Breast epithelium (tissue), 4 donors: ENCODE results near the gene CUBN. TPM values are rescaled to one million over a fixed set of nuclear protein-coding genes. Genes with fewer than 3 reads are reported as not detected.

ENCODE experiments used
- DNase-seq, 2 donors: peaks; one replicate each; pipeline ENCODE4 v3.0.0-alpha.2; 2019; ENCODE audit warnings: low spot score in 2 of 2
- H3K27ac ChIP-seq, 2 donors: fragments of 200-600 bp; sonication (generic) in 1 of 2; one replicate each; pipeline ENCODE4 v1.5.1; 2016 to 2019; ENCODE audit warnings: mild to moderate bottlenecking in 1 of 2
- H3K27me3 ChIP-seq, 2 donors: fragments of 200-600 bp; sonication (generic) in 1 of 2; one replicate each; pipeline versions ENCODE4 v1.5.1 to v1.6.0; 2017 to 2019; ENCODE audit warnings: control low read depth in 1 of 2, mild to moderate bottlenecking in 1 of 2
- H3K36me3 ChIP-seq: fragments of 200-600 bp; one replicate; pipeline ENCODE4 v1.5.1; 2019
- H3K4me1 ChIP-seq, 2 donors: fragments of 200-600 bp; sonication (generic); one replicate each; pipeline ENCODE4 v1.5.1; 2016 to 2019; ENCODE audit warnings: control low read depth in 1 of 2
- H3K4me3 ChIP-seq, 3 donors: fragments of 200-600 bp; sonication (generic); 1 replicate in 2 of 3; 2 replicates in 1 of 3; pipeline ENCODE4 v1.5.1; 2016 to 2019; ENCODE audit warnings: mild to moderate bottlenecking in 3 of 3, moderate library complexity in 2 of 3
- H3K9me3 ChIP-seq, 2 donors: fragments of 200-600 bp; sonication (generic) in 1 of 2; one replicate each; pipeline ENCODE4 v1.5.1; 2016 to 2019; ENCODE audit warnings: control low read depth in 1 of 2
- POLR2A ChIP-seq: fragments of 450-650 bp; IDR thresholded peaks from one replicate; pipeline ENCODE4 v1.6.1; 2016; ENCODE audit warnings: antibody characterized with exemption, mild to moderate bottlenecking, moderate library complexity
- POLR2AphosphoS5 ChIP-seq, 3 donors: sonication (generic); formaldehyde crosslinking; IDR thresholded peaks; one replicate each; pipeline ENCODE4 v1.6.1; 2017; ENCODE audit warnings: antibody characterized with exemption in 3 of 3
- intact Hi-C: fragments of 100-400 bp; cut with DNase I; formaldehyde crosslinking; loops from one replicate; pipeline ENCODE4 v1.15.1; 2023; ENCODE audit warnings: low total_unique reads
- total RNA-seq, 3 donors: library from RNA; depleted of rRNA; stranded (reverse); fragments of >200 nt; gene quantifications; one replicate each; pipeline ENCODE4 v1.1.0, GENCODE V29; 2016
- TF ChIP-seq, protein P1 (sequence below), 3 donors: fragments of 450-650 bp; IDR thresholded peaks; one replicate each; pipeline ENCODE4 v1.5.1; 2016 to 2017; ENCODE audit warnings: antibody characterized with exemption in 3 of 3, mild to moderate bottlenecking in 3 of 3, moderate library complexity in 3 of 3

CUBN gene
- total RNA-seq, 3 donors from 2014 or later: 1.6 to 5.7 (median 5.0) TPM

DNA sequence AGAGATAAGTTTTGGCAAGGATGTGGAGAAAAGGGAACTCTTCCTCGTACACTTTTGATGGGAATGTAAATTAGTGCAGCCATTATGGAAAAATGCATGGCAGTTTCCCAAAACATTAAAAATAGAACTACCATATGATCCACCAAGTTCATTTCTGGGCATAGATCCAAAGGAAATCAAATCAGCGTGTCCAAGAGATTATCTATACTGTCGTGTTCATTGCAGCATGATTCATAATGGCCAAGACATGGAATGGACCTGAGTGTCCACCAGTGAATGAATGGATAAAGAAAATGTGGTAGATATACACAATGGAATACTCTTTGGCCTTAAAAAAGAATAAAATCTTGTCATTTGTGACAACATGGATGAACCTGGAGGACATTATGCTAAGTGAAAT, 242.0 kb downstream of the CUBN start:
- Histone ChIP-seq H3K27ac (no peak overlapping the region), H3K36me3 (no peaks in the 10 kb centered on the region), H3K27me3 (no peaks in the 10 kb centered on the region), H3K9me3 (no peaks in the 10 kb centered on the region), H3K4me1 (no peaks in the 10 kb centered on the region), H3K4me3 (no peak overlapping the region)
- TF ChIP-seq POLR2A: no peak
- TF ChIP-seq, protein P1, sequence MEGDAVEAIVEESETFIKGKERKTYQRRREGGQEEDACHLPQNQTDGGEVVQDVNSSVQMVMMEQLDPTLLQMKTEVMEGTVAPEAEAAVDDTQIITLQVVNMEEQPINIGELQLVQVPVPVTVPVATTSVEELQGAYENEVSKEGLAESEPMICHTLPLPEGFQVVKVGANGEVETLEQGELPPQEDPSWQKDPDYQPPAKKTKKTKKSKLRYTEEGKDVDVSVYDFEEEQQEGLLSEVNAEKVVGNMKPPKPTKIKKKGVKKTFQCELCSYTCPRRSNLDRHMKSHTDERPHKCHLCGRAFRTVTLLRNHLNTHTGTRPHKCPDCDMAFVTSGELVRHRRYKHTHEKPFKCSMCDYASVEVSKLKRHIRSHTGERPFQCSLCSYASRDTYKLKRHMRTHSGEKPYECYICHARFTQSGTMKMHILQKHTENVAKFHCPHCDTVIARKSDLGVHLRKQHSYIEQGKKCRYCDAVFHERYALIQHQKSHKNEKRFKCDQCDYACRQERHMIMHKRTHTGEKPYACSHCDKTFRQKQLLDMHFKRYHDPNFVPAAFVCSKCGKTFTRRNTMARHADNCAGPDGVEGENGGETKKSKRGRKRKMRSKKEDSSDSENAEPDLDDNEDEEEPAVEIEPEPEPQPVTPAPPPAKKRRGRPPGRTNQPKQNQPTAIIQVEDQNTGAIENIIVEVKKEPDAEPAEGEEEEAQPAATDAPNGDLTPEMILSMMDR (IDR thresholded peaks at IDR 0.05): no peak
- no peak for TF ChIP-seq POLR2AphosphoS5 (IDR thresholded peaks at IDR 0.05)
- DNase-seq: no peak
- intact Hi-C loops: no loop called here

DNA sequence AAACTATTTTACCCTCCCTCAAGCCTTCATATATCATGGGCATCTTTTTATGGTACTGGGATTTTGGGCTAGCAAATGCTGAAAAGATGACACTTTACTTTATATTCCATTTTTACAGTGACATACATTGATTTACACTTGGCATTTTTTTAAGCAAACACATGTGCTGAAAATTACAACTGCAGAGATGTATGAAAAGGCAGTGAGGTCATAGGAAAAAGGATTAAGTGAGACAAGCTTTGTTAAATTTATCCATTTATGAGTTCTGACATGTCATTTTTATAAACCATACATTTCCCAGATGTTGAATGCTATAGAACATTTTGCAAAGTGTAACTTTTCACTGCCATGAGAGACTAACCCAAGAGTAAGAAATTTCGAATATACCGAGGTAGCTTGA, 243.6 kb downstream of the CUBN start:
- intact Hi-C loops: no loop called here
- Histone ChIP-seq H3K27me3 (no peaks in the 10 kb centered on the region), H3K9me3 (no peaks in the 10 kb centered on the region), H3K4me3 (no peak overlapping the region), H3K4me1 (no peaks in the 10 kb centered on the region), H3K27ac (no peak overlapping the region), H3K36me3 (no peaks in the 10 kb centered on the region)
- TF ChIP-seq, protein P1 (IDR thresholded peaks at IDR 0.05): no peak
- TF ChIP-seq POLR2A (no peak), POLR2AphosphoS5 (IDR thresholded peaks at IDR 0.05) (no peak)
- no peak for DNase-seq

DNA sequence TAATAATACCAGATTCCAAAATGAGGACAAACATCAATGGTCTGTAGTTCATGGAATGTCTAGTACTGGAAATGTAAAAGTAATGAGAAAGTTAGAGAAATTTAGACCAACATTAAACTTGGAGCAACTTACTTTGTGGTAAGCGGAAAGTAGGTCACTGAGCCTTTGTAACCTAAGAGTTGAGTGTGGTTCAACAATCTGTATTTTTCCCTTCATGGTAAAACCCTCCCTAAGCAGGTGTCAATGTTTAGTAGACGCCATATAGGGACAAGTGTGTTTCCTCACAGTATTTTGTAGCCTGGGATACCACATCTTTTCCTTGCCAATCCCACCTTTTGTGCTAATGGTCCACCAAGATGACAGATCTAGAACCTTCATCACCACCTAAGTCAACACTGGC, 245.1 kb downstream of the CUBN start:
- no peaks in the 10 kb centered on the region for H3K4me1 ChIP-seq
- TF ChIP-seq, protein P1 (IDR thresholded peaks at IDR 0.05): no peak
- no peak for TF ChIP-seq POLR2AphosphoS5 (IDR thresholded peaks at IDR 0.05)
- TF ChIP-seq POLR2A: no peak
- intact Hi-C loops: no loop called here
- H3K36me3 ChIP-seq: no peaks in the 10 kb centered on the region
- no peaks in the 10 kb centered on the region for H3K9me3 ChIP-seq
- H3K27me3 ChIP-seq: no peaks in the 10 kb centered on the region
- H3K27ac ChIP-seq: no peak overlapping the region
- no peak for DNase-seq
- no peak overlapping the region for H3K4me3 ChIP-seq

DNA sequence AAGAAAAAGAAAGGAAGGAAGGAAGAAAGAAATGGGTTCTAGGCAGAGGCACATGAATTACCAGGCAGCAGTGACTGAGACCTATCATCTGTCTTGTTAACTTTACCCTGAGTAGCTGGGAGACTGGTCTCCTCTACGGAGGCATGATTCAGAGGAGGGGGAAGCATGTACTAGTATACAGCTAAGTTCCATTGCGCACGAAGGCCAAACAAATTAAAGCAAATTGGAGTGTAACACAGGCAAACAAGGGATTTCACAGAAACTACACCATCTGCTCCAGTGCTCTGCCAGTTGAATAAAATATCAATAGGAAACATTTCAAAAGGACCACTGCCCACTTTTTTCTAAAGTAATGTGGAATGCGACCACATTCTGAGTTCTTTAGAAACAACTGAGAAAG, 246.5 kb downstream of the CUBN start:
- H3K27me3 ChIP-seq: no peaks in the 10 kb centered on the region
- H3K4me1 ChIP-seq: no peaks in the 10 kb centered on the region
- no peaks in the 10 kb centered on the region for H3K9me3 ChIP-seq
- no peak for DNase-seq
- no peak overlapping the region for H3K27ac ChIP-seq
- H3K4me3 ChIP-seq: no peak overlapping the region
- H3K36me3 ChIP-seq: no peaks in the 10 kb centered on the region
- intact Hi-C loops: no loop called here
- TF ChIP-seq POLR2A: no peak
- TF ChIP-seq POLR2AphosphoS5 (IDR thresholded peaks at IDR 0.05): no peak
- TF ChIP-seq, protein P1 (IDR thresholded peaks at IDR 0.05): no peak

DNA sequence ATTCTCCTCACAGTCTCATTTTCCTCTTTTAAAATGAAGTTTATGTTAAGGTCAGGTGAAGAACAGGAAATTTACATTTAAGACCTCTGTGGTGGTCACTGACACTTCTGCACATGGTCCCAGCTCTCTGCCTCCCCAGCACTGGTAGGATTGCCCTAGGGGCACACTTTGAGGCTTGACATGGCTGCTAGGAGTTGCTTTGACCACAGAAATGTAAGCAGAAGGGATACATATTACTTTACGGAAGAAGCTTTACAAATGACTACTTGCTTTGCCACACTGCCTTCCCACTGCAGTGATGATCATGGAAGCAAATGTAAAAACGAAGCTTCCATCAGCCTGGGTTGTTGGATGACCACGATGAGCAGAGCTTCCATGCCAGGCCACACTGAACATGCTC, 259.3 kb downstream of the CUBN start:
- no peaks in the 10 kb centered on the region for H3K27me3 ChIP-seq
- H3K4me1 ChIP-seq: no peaks in the 10 kb centered on the region
- no peaks in the 10 kb centered on the region for H3K9me3 ChIP-seq
- DNase-seq: no peak
- no peaks in the 10 kb centered on the region for H3K36me3 ChIP-seq
- H3K4me3 ChIP-seq: no peak overlapping the region
- TF ChIP-seq, protein P1 (IDR thresholded peaks at IDR 0.05): no peak
- TF ChIP-seq POLR2AphosphoS5 (IDR thresholded peaks at IDR 0.05) (no peak), POLR2A (no peak)
- intact Hi-C loops: no loop called here
- H3K27ac ChIP-seq: no peak overlapping the region
